DOHH2 (cell line): ENCODE data around the gene ABCA2.

Experiments
- EZH2phosphoT487 ChIP-seq: fragments of 200-600 bp; sonication (generic); IDR thresholded peaks from 2 replicates; pipeline ENCODE4 v1.6.1; 2017; ENCODE audit warnings: borderline replicate concordance, mild to moderate bottlenecking, antibody characterized with exemption, low read length, moderate library complexity, mixed read lengths
- TF ChIP-seq, protein P1 (sequence below): fragments of 200-600 bp; sonication (generic); IDR thresholded peaks from one replicate; pipeline ENCODE4 v1.5.1; 2014; ENCODE audit warnings: antibody characterized with exemption, mild to moderate bottlenecking, low read depth, low read length; ENCODE audit not compliant: poor library complexity, severe bottlenecking

DNA sequence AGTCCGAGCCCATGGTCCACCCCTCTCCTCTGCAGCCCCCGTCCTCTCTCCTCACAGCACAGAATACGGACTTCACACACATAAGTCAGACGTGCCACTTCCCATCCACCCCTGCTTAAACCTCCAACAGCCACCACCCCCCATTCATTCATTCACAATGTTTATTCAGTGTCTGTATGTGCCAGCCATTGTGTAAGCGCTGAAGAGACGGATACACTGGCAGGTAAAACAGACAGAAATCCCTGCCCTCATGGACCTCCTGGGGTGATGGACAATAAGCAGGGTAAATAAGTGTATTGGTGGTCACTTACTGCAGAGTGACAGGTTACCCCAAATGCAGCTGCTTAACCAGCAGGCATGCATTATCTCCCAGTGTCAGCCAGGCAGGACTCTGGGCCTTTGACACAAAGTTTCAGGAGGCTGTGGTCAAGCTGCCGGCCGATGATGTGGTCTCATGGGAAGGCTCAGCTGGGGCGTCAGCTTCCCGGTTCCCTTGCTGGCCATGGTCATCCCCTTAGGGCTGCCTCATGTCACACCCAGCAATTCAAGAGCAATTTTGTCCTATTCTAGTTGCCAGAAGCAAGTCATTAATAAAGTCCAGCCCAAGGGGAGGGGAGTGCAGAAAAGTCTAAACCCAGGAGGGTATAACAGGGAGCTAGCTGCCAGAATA, 37.7 kb downstream of the ABCA2 start:
- TF ChIP-seq, protein P1, sequence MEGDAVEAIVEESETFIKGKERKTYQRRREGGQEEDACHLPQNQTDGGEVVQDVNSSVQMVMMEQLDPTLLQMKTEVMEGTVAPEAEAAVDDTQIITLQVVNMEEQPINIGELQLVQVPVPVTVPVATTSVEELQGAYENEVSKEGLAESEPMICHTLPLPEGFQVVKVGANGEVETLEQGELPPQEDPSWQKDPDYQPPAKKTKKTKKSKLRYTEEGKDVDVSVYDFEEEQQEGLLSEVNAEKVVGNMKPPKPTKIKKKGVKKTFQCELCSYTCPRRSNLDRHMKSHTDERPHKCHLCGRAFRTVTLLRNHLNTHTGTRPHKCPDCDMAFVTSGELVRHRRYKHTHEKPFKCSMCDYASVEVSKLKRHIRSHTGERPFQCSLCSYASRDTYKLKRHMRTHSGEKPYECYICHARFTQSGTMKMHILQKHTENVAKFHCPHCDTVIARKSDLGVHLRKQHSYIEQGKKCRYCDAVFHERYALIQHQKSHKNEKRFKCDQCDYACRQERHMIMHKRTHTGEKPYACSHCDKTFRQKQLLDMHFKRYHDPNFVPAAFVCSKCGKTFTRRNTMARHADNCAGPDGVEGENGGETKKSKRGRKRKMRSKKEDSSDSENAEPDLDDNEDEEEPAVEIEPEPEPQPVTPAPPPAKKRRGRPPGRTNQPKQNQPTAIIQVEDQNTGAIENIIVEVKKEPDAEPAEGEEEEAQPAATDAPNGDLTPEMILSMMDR = no peak
- no peak for TF ChIP-seq EZH2phosphoT487
